ENCODE data around the gene CRADD. TPM values are rescaled to one million over a fixed set of nuclear protein-coding genes. Genes with fewer than 3 reads are reported as not detected.
A peak's percentile ranks its signal among the peaks of the same experiment; 100 is the strongest.

The CRADD gene
- total and polyA plus RNA-seq, 10 of the 15 experiments (the other 5 are each of a cell fraction or from before 2014, with no cell fraction given): 7.6 to 15.5 (median 11.7) TPM

DNA sequence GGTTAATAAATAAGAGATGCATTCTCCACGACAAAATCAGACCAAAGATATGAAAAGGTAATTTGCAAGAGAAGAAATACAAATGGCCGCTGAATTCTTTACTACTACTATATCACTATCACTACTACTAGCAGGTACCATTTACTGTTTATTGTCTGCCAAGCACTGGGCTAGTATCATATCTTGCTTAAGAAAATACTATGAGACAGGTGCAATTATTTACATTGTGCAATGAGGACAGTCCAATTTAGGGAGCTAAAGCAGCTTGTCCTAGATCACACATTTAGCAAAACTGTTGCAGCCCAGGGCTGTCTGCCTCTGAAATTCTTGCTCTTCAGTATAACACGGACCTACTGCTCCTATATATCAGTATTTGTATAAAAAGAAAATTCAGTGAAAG lies 52.8 kb downstream of the CRADD start (continued):
- TF ChIP-seq TCF3 (IDR thresholded peaks at IDR 0.05; ENCODE audit: borderline replicate concordance, insufficient read depth, low read depth, low read length) (no peak), IRF4 (IDR thresholded peaks at IDR 0.05; ENCODE audit: low read depth, low read length) (no peak)
- TF ChIP-seq, protein P1, sequence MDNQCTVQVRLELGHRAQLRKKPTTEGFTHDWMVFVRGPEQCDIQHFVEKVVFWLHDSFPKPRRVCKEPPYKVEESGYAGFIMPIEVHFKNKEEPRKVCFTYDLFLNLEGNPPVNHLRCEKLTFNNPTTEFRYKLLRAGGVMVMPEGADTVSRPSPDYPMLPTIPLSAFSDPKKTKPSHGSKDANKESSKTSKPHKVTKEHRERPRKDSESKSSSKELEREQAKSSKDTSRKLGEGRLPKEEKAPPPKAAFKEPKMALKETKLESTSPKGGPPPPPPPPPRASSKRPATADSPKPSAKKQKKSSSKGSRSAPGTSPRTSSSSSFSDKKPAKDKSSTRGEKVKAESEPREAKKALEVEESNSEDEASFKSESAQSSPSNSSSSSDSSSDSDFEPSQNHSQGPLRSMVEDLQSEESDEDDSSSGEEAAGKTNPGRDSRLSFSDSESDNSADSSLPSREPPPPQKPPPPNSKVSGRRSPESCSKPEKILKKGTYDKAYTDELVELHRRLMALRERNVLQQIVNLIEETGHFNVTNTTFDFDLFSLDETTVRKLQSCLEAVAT (IDR thresholded peaks at IDR 0.05): no peak

DNA sequence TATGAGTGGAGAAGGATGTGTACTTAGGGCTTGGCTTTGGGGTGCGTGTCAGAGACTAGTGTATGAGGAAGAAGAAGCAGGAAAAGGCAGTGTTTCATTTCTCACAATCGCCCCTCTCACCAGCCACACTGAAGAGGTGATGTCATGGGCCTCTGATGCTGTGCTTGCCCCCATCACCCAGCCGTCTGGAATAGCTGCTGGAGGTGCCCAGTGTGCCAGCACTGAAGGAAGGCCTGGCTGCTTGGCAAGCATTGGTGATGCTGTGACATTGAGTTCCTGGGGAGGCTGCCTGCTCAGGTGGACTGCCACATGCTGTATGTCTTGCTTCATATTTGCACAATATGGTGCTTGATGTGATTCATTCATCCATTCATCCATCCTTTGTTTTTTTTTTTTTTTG lies 56.2 kb downstream of the CRADD start:
- in situ Hi-C loops (cut with MboI): no loop called here

More for the DNA sequence above, 56.2 kb downstream of the CRADD start:
- Histone ChIP-seq H4K20me1 (ENCODE audit: control insufficient read depth, insufficient read depth) (no peaks in the 10 kb centered on the region), H3K4me1 (ENCODE audit: control insufficient read depth, insufficient read depth, low read length) (no peaks in the 10 kb centered on the region), H3K27ac (ENCODE audit: control insufficient read depth, insufficient read depth) (no peak overlapping the region), H3K4me2 (ENCODE audit: control insufficient read depth, insufficient read depth) (no peak overlapping the region), H3K9ac (ENCODE audit: control insufficient read depth, insufficient read depth, low read length) (no peak overlapping the region), H3K27me3 (replicated peaks in 1 of 2; ENCODE audit: control insufficient read depth in 2 of 2, insufficient read depth in 2 of 2, low read length in 1 of 2) (no peaks in the 10 kb centered on the region), H2AFZ (ENCODE audit: control insufficient read depth, low read depth, low read length) (no peak overlapping the region), H3K36me3 (ENCODE audit: control insufficient read depth in 2 of 2, insufficient read depth in 2 of 2, low read length in 1 of 2) (no peaks in the 10 kb centered on the region), H3K9me3 (replicated peaks; ENCODE audit: control insufficient read depth, insufficient read depth, low read length) (no peaks in the 10 kb centered on the region), H3K79me2 (ENCODE audit: control insufficient read depth, insufficient read depth, low read length) (no peaks in the 10 kb centered on the region), H3K4me3 (no peak overlapping the region)
- RAD21 ChIA-PET (ENCODE audit: unreplicated experiment): no interaction called here
- no TSS peak for BruUV-seq (replicated peaks)
- POLR2A ChIA-PET: no interaction called here
- TF ChIP-seq RAD21 (IDR thresholded peaks at IDR 0.05; ENCODE audit: insufficient read depth, low read depth, low read length) (no peak), SMC3 (IDR thresholded peaks at IDR 0.05; ENCODE audit: borderline replicate concordance, low read length) (no peak), ZNF207 (IDR thresholded peaks at IDR 0.05; ENCODE audit: borderline replicate concordance) (no peak), SP1 (IDR thresholded peaks at IDR 0.05; ENCODE audit: low read depth, low read length) (no peak), NR2F1 (conservative IDR thresholded peaks at IDR 0.05) (no peak), STAT1 (conservative IDR thresholded peaks at IDR 0.05) (no peak), RB1 (IDR thresholded peaks at IDR 0.05; ENCODE audit: borderline replicate concordance) (no peak)
- TF ChIP-seq, protein P2, sequence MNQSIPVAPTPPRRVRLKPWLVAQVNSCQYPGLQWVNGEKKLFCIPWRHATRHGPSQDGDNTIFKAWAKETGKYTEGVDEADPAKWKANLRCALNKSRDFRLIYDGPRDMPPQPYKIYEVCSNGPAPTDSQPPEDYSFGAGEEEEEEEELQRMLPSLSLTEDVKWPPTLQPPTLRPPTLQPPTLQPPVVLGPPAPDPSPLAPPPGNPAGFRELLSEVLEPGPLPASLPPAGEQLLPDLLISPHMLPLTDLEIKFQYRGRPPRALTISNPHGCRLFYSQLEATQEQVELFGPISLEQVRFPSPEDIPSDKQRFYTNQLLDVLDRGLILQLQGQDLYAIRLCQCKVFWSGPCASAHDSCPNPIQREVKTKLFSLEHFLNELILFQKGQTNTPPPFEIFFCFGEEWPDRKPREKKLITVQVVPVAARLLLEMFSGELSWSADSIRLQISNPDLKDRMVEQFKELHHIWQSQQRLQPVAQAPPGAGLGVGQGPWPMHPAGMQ (IDR thresholded peaks at IDR 0.05; ENCODE audit: borderline replicate concordance): no peak
- TF ChIP-seq, protein P3, sequence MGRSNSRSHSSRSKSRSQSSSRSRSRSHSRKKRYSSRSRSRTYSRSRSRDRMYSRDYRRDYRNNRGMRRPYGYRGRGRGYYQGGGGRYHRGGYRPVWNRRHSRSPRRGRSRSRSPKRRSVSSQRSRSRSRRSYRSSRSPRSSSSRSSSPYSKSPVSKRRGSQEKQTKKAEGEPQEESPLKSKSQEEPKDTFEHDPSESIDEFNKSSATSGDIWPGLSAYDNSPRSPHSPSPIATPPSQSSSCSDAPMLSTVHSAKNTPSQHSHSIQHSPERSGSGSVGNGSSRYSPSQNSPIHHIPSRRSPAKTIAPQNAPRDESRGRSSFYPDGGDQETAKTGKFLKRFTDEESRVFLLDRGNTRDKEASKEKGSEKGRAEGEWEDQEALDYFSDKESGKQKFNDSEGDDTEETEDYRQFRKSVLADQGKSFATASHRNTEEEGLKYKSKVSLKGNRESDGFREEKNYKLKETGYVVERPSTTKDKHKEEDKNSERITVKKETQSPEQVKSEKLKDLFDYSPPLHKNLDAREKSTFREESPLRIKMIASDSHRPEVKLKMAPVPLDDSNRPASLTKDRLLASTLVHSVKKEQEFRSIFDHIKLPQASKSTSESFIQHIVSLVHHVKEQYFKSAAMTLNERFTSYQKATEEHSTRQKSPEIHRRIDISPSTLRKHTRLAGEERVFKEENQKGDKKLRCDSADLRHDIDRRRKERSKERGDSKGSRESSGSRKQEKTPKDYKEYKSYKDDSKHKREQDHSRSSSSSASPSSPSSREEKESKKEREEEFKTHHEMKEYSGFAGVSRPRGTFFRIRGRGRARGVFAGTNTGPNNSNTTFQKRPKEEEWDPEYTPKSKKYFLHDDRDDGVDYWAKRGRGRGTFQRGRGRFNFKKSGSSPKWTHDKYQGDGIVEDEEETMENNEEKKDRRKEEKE (IDR thresholded peaks at IDR 0.05): no peak
- DNase-seq (ENCODE audit: low read depth, low spot score) (no peak), FAIRE-seq (no peak), ATAC-seq (peak; percentile 60)
- SMC1A ChIA-PET (ENCODE audit: uncharacterized antibody, unreplicated experiment): no interaction called here
- CTCF ChIA-PET: no interaction called here
- WGBS (ENCODE audit: insufficient coverage, insufficient replicate concordance, low lambda C conversion rate, missing lambda C conversion rate): 43% methylated on average over 3 of the region's 3 CpGs
- intact Hi-C loops (cut with micrococcal nuclease; ENCODE audit: unreplicated experiment): no loop called here

Measured in GM12878 (cell line).